HL-60 (cell line): ENCODE data around the gene SKIC8.

ENCODE experiments used
- DNase-seq, 2 experiments: peaks; one replicate each; pipeline ENCODE4 v3.0.0-alpha.2; 2010 to 2020; ENCODE audit warnings: low read depth in 1 of 2, low spot score in 1 of 2
- H3K27ac ChIP-seq: fragments of 250-450 bp; sonication (Bioruptor Pico); replicated peaks from 2 replicates; pipeline ENCODE4 v1.5.1; 2020; ENCODE audit warnings: mild to moderate bottlenecking, moderate library complexity
- H3K27me3 ChIP-seq: fragments of 250-450 bp; sonication (Bioruptor Pico); 2 replicates; pipeline ENCODE4 v1.5.1; 2021; ENCODE audit warnings: mild to moderate bottlenecking, moderate library complexity; ENCODE audit not compliant: insufficient read depth, poor library complexity, severe bottlenecking
- H3K4me3 ChIP-seq: replicated peaks from 2 replicates; pipeline ENCODE4 v1.5.1; 2011; ENCODE audit warnings: mild to moderate bottlenecking, control low read depth, low read length; ENCODE audit not compliant: insufficient read depth
- GABPA ChIP-seq: IDR thresholded peaks from 2 replicates; pipeline ENCODE4 v1.6.1; 2012; ENCODE audit warnings: low read depth
- POLR2AphosphoS5 ChIP-seq: IDR thresholded peaks from 2 replicates; pipeline ENCODE4 v1.6.1; 2012; ENCODE audit warnings: low read depth
- SPI1 ChIP-seq: IDR thresholded peaks from 2 replicates; pipeline ENCODE4 v1.6.1; 2012; ENCODE audit warnings: low read depth, mild to moderate bottlenecking, borderline replicate concordance
- TF ChIP-seq, protein P1 (sequence below): IDR thresholded peaks from 2 replicates; pipeline ENCODE4 v1.6.1; 2012; ENCODE audit warnings: low read depth; ENCODE audit not compliant: insufficient replicate concordance
- TF ChIP-seq, protein P2 (sequence below): IDR thresholded peaks from one replicate; pipeline ENCODE4 v1.5.1; 2011; ENCODE audit warnings: low read length, control low read depth, inconsistent platforms; ENCODE audit not compliant: insufficient read depth

Gene SKIC8

DNA sequence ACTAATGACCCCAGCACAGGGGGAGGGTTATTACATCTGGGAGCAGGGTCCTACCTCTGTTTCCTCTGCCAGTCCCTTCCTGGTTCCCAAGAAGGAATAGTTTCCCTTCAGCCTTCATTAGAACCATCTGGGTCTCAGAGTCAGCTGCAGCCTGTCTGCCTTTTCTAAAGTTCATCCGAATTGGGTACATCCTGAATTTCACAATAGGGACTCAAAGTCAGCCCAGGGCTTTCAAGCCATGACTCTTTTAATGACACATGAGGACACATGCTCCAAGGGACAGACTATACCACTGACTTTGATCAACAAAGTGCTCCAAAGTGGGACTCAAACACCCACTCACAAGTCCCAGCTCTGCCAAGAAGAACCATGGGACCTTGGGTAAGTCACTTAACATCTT lies 28.1 kb upstream of the SKIC8 start:
- H3K27me3 ChIP-seq = no peaks in the 10 kb centered on the region
- H3K4me3 ChIP-seq = no peak overlapping the region
- no peak for DNase-seq
- TF ChIP-seq, protein P1, sequence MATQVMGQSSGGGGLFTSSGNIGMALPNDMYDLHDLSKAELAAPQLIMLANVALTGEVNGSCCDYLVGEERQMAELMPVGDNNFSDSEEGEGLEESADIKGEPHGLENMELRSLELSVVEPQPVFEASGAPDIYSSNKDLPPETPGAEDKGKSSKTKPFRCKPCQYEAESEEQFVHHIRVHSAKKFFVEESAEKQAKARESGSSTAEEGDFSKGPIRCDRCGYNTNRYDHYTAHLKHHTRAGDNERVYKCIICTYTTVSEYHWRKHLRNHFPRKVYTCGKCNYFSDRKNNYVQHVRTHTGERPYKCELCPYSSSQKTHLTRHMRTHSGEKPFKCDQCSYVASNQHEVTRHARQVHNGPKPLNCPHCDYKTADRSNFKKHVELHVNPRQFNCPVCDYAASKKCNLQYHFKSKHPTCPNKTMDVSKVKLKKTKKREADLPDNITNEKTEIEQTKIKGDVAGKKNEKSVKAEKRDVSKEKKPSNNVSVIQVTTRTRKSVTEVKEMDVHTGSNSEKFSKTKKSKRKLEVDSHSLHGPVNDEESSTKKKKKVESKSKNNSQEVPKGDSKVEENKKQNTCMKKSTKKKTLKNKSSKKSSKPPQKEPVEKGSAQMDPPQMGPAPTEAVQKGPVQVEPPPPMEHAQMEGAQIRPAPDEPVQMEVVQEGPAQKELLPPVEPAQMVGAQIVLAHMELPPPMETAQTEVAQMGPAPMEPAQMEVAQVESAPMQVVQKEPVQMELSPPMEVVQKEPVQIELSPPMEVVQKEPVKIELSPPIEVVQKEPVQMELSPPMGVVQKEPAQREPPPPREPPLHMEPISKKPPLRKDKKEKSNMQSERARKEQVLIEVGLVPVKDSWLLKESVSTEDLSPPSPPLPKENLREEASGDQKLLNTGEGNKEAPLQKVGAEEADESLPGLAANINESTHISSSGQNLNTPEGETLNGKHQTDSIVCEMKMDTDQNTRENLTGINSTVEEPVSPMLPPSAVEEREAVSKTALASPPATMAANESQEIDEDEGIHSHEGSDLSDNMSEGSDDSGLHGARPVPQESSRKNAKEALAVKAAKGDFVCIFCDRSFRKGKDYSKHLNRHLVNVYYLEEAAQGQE = no peak
- no peak for TF ChIP-seq POLR2AphosphoS5
- no peak for TF ChIP-seq SPI1
- TF ChIP-seq GABPA = no peak
- TF ChIP-seq, protein P2, sequence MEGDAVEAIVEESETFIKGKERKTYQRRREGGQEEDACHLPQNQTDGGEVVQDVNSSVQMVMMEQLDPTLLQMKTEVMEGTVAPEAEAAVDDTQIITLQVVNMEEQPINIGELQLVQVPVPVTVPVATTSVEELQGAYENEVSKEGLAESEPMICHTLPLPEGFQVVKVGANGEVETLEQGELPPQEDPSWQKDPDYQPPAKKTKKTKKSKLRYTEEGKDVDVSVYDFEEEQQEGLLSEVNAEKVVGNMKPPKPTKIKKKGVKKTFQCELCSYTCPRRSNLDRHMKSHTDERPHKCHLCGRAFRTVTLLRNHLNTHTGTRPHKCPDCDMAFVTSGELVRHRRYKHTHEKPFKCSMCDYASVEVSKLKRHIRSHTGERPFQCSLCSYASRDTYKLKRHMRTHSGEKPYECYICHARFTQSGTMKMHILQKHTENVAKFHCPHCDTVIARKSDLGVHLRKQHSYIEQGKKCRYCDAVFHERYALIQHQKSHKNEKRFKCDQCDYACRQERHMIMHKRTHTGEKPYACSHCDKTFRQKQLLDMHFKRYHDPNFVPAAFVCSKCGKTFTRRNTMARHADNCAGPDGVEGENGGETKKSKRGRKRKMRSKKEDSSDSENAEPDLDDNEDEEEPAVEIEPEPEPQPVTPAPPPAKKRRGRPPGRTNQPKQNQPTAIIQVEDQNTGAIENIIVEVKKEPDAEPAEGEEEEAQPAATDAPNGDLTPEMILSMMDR = no peak
- H3K27ac ChIP-seq = no peak overlapping the region

DNA sequence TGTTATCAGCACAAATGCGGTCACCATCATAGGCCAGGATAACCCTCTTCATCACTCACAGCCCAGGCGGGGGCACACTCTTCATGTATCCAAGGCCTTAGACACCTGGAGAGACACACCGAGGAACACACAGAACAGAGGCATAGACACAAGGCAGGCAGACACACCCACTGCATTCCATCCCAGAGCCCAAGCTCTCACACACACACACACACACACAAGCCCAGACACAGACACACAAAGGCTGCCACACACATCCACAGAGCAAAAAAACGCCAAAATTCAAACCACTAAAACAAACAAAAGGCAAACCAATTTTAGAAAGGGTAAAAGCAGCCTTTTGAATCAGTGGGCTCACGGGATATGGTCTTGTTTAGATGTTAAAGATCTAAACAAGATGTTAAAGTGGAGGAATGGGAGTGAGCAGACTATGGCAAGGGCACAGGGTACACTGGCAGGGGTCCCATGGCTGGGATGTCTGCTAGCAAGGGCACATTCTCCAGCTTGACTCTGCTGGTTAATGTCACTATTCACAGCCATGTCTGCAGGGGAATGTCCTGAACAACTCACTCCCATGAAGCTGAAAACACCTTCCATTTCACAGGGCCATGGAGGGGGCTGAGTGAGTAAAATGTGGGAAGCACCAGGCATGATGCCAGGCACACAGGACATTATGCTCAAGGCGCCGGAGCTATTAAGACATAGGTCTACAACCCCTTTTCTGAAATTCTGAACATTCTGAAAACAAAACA lies 25.9 kb upstream of the SKIC8 start:
- Histone ChIP-seq H3K27me3 (no peaks in the 10 kb centered on the region), H3K27ac (no peak overlapping the region), H3K4me3 (no peak overlapping the region)
- TF ChIP-seq, protein P1 = no peak
- TF ChIP-seq SPI1 (no peak), POLR2AphosphoS5 (no peak), GABPA (no peak)
- TF ChIP-seq, protein P2 = no peak
- DNase-seq = no peak

DNA sequence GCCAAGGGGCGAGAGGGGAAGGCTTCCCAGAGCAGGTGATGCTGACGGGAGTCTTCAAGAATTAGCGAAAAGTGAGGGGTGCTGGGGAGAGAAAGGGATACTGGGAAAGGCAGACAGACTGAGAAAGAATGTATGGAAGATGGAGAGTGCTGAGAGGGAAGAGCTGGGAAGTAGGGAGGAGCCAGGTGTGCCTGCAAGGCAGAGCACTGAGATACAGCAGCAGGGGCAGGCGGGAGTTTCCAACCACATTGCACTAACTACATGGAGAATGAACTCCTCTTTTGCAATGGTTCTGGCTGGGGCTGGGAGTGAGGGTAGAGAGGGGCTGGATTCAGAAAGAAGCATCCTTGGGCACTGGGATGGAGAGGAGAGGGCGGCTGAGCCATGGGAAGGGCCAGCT lies 24.7 kb upstream of the SKIC8 start:
- Histone ChIP-seq H3K4me3 (no peak overlapping the region), H3K27me3 (no peaks in the 10 kb centered on the region), H3K27ac (no peak overlapping the region)
- TF ChIP-seq POLR2AphosphoS5 = no peak
- TF ChIP-seq, protein P2 = no peak
- TF ChIP-seq, protein P1 = no peak
- no peak for TF ChIP-seq GABPA
- TF ChIP-seq SPI1 = no peak
- no peak for DNase-seq
